Measurements from ENCODE around the gene XRCC5.

The XRCC5 gene

GRCh38 chr2:216172493-216172892 is 63.3 kb downstream of the XRCC5 start:
- no peak overlapping the region for H3K4me3 ChIP-seq (ENCODE audit: low read depth, low read length)
- TF ChIP-seq CTCF (IDR thresholded peaks at IDR 0.05; ENCODE audit: borderline replicate concordance, insufficient read depth, low read depth, low read length) = no peak

GRCh38 chr2:216179015-216179414 is 69.9 kb downstream of the XRCC5 start:
- H3K4me3 ChIP-seq (ENCODE audit: low read depth, low read length) = no peak overlapping the region
- no peak for TF ChIP-seq CTCF (IDR thresholded peaks at IDR 0.05; ENCODE audit: borderline replicate concordance, insufficient read depth, low read depth, low read length)

- TF ChIP-seq CTCF (IDR thresholded peaks at IDR 0.05; ENCODE audit: borderline replicate concordance, insufficient read depth, low read depth, low read length) = no peak
- no peak overlapping the region for H3K4me3 ChIP-seq (ENCODE audit: low read depth, low read length)
These were observed 72.2 kb downstream of the XRCC5 start for GRCh38 chr2:216181351-216181750.

GRCh38 chr2:216181953-216182461 is 72.9 kb downstream of the XRCC5 start:
- TF ChIP-seq CTCF (IDR thresholded peaks at IDR 0.05; ENCODE audit: borderline replicate concordance, insufficient read depth, low read depth, low read length) = no peak
- no peak overlapping the region for H3K4me3 ChIP-seq (ENCODE audit: low read depth, low read length)

GRCh38 chr2:216183462-216183861 is 74.3 kb downstream of the XRCC5 start:
- no peak for TF ChIP-seq CTCF (IDR thresholded peaks at IDR 0.05; ENCODE audit: borderline replicate concordance, insufficient read depth, low read depth, low read length)
- no peak overlapping the region for H3K4me3 ChIP-seq (ENCODE audit: low read depth, low read length)

- H3K4me3 ChIP-seq (ENCODE audit: low read depth, low read length) = no peak overlapping the region
- no peak for TF ChIP-seq CTCF (IDR thresholded peaks at IDR 0.05; ENCODE audit: borderline replicate concordance, insufficient read depth, low read depth, low read length)
These were observed 79.4 kb downstream of the XRCC5 start for GRCh38 chr2:216188559-216188850.

- TF ChIP-seq CTCF (IDR thresholded peaks at IDR 0.05; ENCODE audit: borderline replicate concordance, insufficient read depth, low read depth, low read length) = no peak
- no peak overlapping the region for H3K4me3 ChIP-seq (ENCODE audit: low read depth, low read length)
These were observed 79.8 kb downstream of the XRCC5 start for GRCh38 chr2:216188956-216189355.
